Measurements from ENCODE around the gene IL15.
"Not testable (repeated sequence)": the region's sequence is repeated elsewhere in the genome, so short reads cannot be mapped to it uniquely, and the experiment has no call there.

Gene IL15

GRCh38 chr4:141614878-141615586 is 21.4 kb upstream of the IL15 start:
- no peak overlapping the region for H3K27ac ChIP-seq
- TF ChIP-seq ZFX (IDR thresholded peaks at IDR 0.05) (no peak), CTCF (conservative IDR thresholded peaks at IDR 0.05) (no peak)

GRCh38 chr4:141615587-141615918 is 20.8 kb upstream of the IL15 start:
- not testable (repeated sequence) for H3K27ac ChIP-seq

GRCh38 chr4:141620715-141621114 is 15.7 kb upstream of the IL15 start:
- H3K27ac ChIP-seq = no peak overlapping the region
- TF ChIP-seq ZFX (IDR thresholded peaks at IDR 0.05) = no peak

- H3K27ac ChIP-seq = no peak overlapping the region
Observed at GRCh38 chr4:141625023-141625422, 11.4 kb upstream of the IL15 start.

GRCh38 chr4:141630854-141631253 is 5.5 kb upstream of the IL15 start:
- TF ChIP-seq ZFX (IDR thresholded peaks at IDR 0.05) (no peak), CTCF (conservative IDR thresholded peaks at IDR 0.05) (no peak)
- no peak overlapping the region for H3K27ac ChIP-seq

More at GRCh38 chr4:141625023-141625422, 11.4 kb upstream of the IL15 start:
- TF ChIP-seq CTCF (conservative IDR thresholded peaks at IDR 0.05) (no peak), ZFX (IDR thresholded peaks at IDR 0.05) (no peak)

GRCh38 chr4:141635736-141636081 is 674 bp upstream of the IL15 start:
- no peak overlapping the region for H3K27ac ChIP-seq
- TF ChIP-seq CTCF (conservative IDR thresholded peaks at IDR 0.05) (no peak), ZFX (IDR thresholded peaks at IDR 0.05) (no peak)

GRCh38 chr4:141636771-141637460 is 533 bp downstream of the IL15 start:
- no peak for TF ChIP-seq ZFX (IDR thresholded peaks at IDR 0.05)
- TF ChIP-seq CTCF (conservative IDR thresholded peaks at IDR 0.05) = no peak
- H3K27ac ChIP-seq = no peak overlapping the region; the same call in 1 of the 2 replicates

- TF ChIP-seq CTCF (conservative IDR thresholded peaks at IDR 0.05) (no peak), ZFX (IDR thresholded peaks at IDR 0.05) (no peak)
- no peak overlapping the region for H3K27ac ChIP-seq
Observed at GRCh38 chr4:141637565-141637964, 1.2 kb downstream of the IL15 start.

Data from C4-2B (cell line).